ENCODE data around the gene CHST8.
"Not testable (repeated sequence)": the region's sequence is repeated elsewhere in the genome, so short reads cannot be mapped to it uniquely, and the experiment has no call there.

CHST8 gene

GRCh38 chr19:33662391-33663092 lies 40.8 kb downstream of the CHST8 start:
- H3K9me3 ChIP-seq (ENCODE audit: insufficient read depth, low read depth, low read length): no peaks in the 10 kb centered on the region
- no peaks in the 10 kb centered on the region for H3K36me3 ChIP-seq (ENCODE audit: insufficient read depth, low read length)
- no peaks in the 10 kb centered on the region for H3K27me3 ChIP-seq (ENCODE audit: insufficient read depth, low read length, poor library complexity, severe bottlenecking)
- H2AFZ ChIP-seq (ENCODE audit: low read length): no peak overlapping the region
- no peaks in the 10 kb centered on the region for H3K79me2 ChIP-seq (ENCODE audit: insufficient read depth, low read length)
- H3F3A ChIP-seq (ENCODE audit: low read depth): no peaks in the 10 kb centered on the region
- TF ChIP-seq EZH2phosphoT487 (IDR thresholded peaks at IDR 0.05; ENCODE audit: borderline replicate concordance): no peak
- TF ChIP-seq CTCF (conservative IDR thresholded peaks at IDR 0.05; ENCODE audit: low read length): no peak
- H4K20me1 ChIP-seq (ENCODE audit: insufficient read depth, low read length, poor library complexity, severe bottlenecking): no peaks in the 10 kb centered on the region
- H3K4me2 ChIP-seq (ENCODE audit: low read depth, low read length, poor library complexity, severe bottlenecking): no peak overlapping the region
- H3K4me1 ChIP-seq (ENCODE audit: insufficient read depth, low read length, poor library complexity, severe bottlenecking): no peaks in the 10 kb centered on the region
- H3K9me2 ChIP-seq (replicated peaks; ENCODE audit: low read depth, low read length): no peaks in the 10 kb centered on the region
- H3K9ac ChIP-seq (ENCODE audit: low read depth, low read length, poor library complexity, severe bottlenecking): no peak overlapping the region
- H3K4me3 ChIP-seq (ENCODE audit: low read length, poor library complexity, severe bottlenecking): no peak overlapping the region

- not testable (repeated sequence) for H4K20me1 ChIP-seq (ENCODE audit: insufficient read depth, low read length, poor library complexity, severe bottlenecking); H3K9me3 ChIP-seq (ENCODE audit: insufficient read depth, low read depth, low read length); H3K4me2 ChIP-seq (ENCODE audit: low read depth, low read length, poor library complexity, severe bottlenecking); H2AFZ ChIP-seq (ENCODE audit: low read length); H3K27me3 ChIP-seq (ENCODE audit: insufficient read depth, low read length, poor library complexity, severe bottlenecking); H3K36me3 ChIP-seq (ENCODE audit: insufficient read depth, low read length); H3K4me1 ChIP-seq (ENCODE audit: insufficient read depth, low read length, poor library complexity, severe bottlenecking); H3F3A ChIP-seq (ENCODE audit: low read depth); H3K4me3 ChIP-seq (ENCODE audit: low read length, poor library complexity, severe bottlenecking); H3K79me2 ChIP-seq (ENCODE audit: insufficient read depth, low read length); H3K9ac ChIP-seq (ENCODE audit: low read depth, low read length, poor library complexity, severe bottlenecking); H3K9me2 ChIP-seq (replicated peaks; ENCODE audit: low read depth, low read length)
These were observed 41.6 kb downstream of the CHST8 start for GRCh38 chr19:33663316-33663715.

GRCh38 chr19:33664744-33665143 lies 43.0 kb downstream of the CHST8 start:
- Histone ChIP-seq H3K36me3 (ENCODE audit: insufficient read depth, low read length) (no peaks in the 10 kb centered on the region), H3K9me3 (ENCODE audit: insufficient read depth, low read depth, low read length) (no peaks in the 10 kb centered on the region), H3K79me2 (ENCODE audit: insufficient read depth, low read length) (no peaks in the 10 kb centered on the region), H3K4me1 (ENCODE audit: insufficient read depth, low read length, poor library complexity, severe bottlenecking) (no peaks in the 10 kb centered on the region), H3K27me3 (ENCODE audit: insufficient read depth, low read length, poor library complexity, severe bottlenecking) (no peaks in the 10 kb centered on the region), H3K4me3 (ENCODE audit: low read length, poor library complexity, severe bottlenecking) (no peak overlapping the region), H3K4me2 (ENCODE audit: low read depth, low read length, poor library complexity, severe bottlenecking) (no peak overlapping the region), H4K20me1 (ENCODE audit: insufficient read depth, low read length, poor library complexity, severe bottlenecking) (no peaks in the 10 kb centered on the region), H3F3A (ENCODE audit: low read depth) (no peaks in the 10 kb centered on the region), H3K9ac (ENCODE audit: low read depth, low read length, poor library complexity, severe bottlenecking) (no peak overlapping the region), H2AFZ (ENCODE audit: low read length) (no peak overlapping the region), H3K9me2 (replicated peaks; ENCODE audit: low read depth, low read length) (no peaks in the 10 kb centered on the region)
- TF ChIP-seq EZH2phosphoT487 (IDR thresholded peaks at IDR 0.05; ENCODE audit: borderline replicate concordance) (no peak), CTCF (conservative IDR thresholded peaks at IDR 0.05; ENCODE audit: low read length) (no peak)

Data from Loucy (cell line).